SK-N-MC (cell line): ENCODE measurements around the gene KRT34.
"Not testable (repeated sequence)": the region's sequence is repeated elsewhere in the genome, so short reads cannot be mapped to it uniquely, and the experiment has no call there.

Source experiments
- DNase-seq: peaks from one replicate; pipeline ENCODE4 v3.0.0-alpha.2; 2011; ENCODE audit warnings: low read depth, low spot score
- H3K27ac ChIP-seq: fragments of 200-600 bp; sonication (generic); 2 replicates; pipeline ENCODE4 v1.5.1; 2016; ENCODE audit warnings: mixed run types
- H3K36me3 ChIP-seq: fragments of 200-600 bp; sonication (generic); 2 replicates; pipeline ENCODE4 v1.6.1; 2017; ENCODE audit warnings: antibody characterized with exemption, low read length, mixed read lengths; ENCODE audit not compliant: insufficient read depth
- H3K4me3 ChIP-seq: fragments of 200-600 bp; sonication (generic); 2 replicates; pipeline ENCODE4 v1.5.1; 2016
- H3K9ac ChIP-seq: fragments of 200-600 bp; sonication (generic); 2 replicates; pipeline ENCODE4 v1.8.0; 2017; ENCODE audit warnings: mixed run types, mixed read lengths; ENCODE audit not compliant: insufficient read length
- H3K9me3 ChIP-seq: fragments of 200-600 bp; sonication (generic); 2 replicates; pipeline ENCODE4 v1.6.1; 2017; ENCODE audit warnings: low read depth, mild to moderate bottlenecking, antibody characterized with exemption, low read length, moderate library complexity, mixed read lengths
- EZH2 ChIP-seq: fragments of 200-600 bp; sonication (generic); IDR thresholded peaks from one replicate; pipeline ENCODE4 v1.6.1; 2017; ENCODE audit warnings: antibody characterized with exemption
- FOXP2 ChIP-seq: optimal IDR thresholded peaks from 2 replicates; pipeline ENCODE3; 2011; ENCODE audit warnings: mild to moderate bottlenecking, moderate library complexity; ENCODE audit not compliant: insufficient read depth; ENCODE audit errors: extremely low read length, control extremely low read depth
- POLR2AphosphoS5 ChIP-seq: IDR thresholded peaks from 2 replicates; pipeline ENCODE4 v1.6.1; 2012; ENCODE audit warnings: mild to moderate bottlenecking, low read depth, low read length, borderline replicate concordance

The KRT34 gene

DNA sequence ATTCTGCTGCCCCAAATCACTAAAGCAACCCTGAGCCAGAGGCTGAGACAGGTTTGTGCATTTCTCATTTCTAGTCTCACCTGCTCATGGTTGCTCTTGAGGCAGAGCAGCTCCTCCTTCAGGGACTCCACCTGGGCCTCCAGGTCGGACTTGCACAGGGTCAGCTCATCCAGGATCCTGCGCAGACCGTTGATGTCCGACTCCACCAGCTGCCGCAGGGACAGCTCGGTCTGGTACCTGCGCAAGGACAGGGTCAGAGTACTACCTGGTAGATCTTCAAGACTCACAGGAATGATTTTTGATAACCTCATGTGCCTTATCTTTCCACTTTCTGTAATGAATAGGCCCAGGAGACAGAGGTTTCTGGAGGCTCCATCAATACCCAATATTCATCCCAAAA, 14.2 kb upstream of the KRT34 start:
- Histone ChIP-seq H3K27ac (no peak overlapping the region), H3K4me3 (no peak overlapping the region), H3K9me3 (no peaks in the 10 kb centered on the region), H3K9ac (no peak overlapping the region), H3K36me3 (no peaks in the 10 kb centered on the region)
- TF ChIP-seq EZH2 = no peak
- TF ChIP-seq POLR2AphosphoS5 = no peak
- no peak for TF ChIP-seq FOXP2
- DNase-seq = no peak

DNA sequence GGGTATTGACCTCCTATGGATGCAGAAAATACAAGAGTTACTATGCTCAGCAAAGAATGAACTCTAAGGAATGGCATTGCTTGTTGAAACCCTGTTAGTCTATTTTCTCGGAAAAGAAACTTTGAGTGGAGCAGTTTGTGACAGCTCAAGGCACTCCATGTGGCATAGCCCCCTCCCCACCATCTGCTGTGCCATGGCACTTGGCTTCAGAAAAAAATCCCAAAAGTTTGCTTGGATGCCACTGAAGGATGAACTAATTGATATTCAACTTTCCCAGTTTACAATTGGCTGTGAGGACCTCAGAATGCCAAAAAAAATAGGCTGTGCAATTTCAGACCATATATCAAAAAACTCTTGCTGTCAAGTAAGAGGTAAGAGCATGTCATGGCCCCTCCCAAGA, 13.5 kb upstream of the KRT34 start:
- TF ChIP-seq POLR2AphosphoS5 (no peak), EZH2 (no peak)
- H3K9ac ChIP-seq = no peak overlapping the region
- DNase-seq = no peak

DNA sequence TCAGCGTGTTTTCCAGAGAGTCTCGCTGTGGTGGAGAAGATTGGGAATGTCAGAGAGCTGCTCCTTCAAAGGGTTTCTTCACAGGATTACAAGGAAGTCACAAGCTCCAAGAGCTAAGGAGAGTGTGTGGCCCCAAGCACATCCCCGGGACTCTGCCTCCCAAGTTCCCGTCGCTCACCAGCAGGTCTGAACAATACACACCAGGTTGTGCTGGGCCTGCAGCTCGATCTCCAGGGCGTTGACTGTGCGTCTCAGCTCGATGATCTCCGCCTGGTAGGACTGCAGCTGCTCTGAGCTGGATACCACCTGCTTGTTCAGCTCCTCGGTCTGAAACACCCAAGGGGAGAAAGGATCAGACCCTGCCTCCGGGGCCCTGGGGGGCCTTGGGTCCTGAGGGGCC, 12.9 kb upstream of the KRT34 start:
- not testable (repeated sequence) for H3K9ac ChIP-seq, H3K9me3 ChIP-seq, DNase-seq, H3K4me3 ChIP-seq, H3K27ac ChIP-seq, H3K36me3 ChIP-seq

More for the DNA sequence above, 13.5 kb upstream of the KRT34 start:
- no peaks in the 10 kb centered on the region for H3K9me3 ChIP-seq
- H3K36me3 ChIP-seq = no peaks in the 10 kb centered on the region
- H3K27ac ChIP-seq = no peak overlapping the region
- no peak overlapping the region for H3K4me3 ChIP-seq

DNA sequence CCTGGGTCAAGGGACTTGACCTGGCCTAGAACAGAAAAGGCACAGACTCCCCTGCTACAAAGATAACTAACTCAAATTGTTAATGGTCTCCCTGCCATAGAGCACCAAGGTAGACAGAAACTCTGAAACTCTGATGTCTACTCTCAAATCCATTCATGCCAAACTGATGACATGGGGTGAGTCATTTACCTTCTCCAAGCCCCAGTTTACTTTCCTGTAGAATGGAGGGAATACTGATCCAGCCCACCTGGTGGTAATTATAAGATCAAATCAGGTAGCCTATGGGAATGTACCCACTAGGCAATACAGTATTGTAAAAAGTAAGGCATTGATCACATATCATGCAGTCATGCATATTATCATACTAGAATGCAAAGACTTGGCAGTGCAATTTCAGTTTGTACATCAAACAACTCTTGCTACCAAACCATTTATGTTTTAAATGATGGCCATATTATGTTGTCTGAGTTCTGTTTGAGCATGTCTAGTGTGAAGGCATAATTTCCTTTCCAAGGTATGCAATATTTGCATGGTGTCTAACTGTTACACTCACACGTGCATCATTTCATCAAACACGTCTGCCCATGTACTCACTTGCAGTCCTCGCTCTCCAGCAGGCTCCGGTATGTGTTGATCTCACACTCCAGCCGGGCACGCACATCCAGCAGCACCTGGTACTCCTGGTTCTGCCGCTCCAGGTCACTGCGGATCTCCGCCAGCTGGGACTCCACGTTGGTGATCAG, 12.3 kb upstream of the KRT34 start:
- H3K36me3 ChIP-seq = no peaks in the 10 kb centered on the region
- no peaks in the 10 kb centered on the region for H3K9me3 ChIP-seq
- no peak for DNase-seq
- no peak overlapping the region for H3K4me3 ChIP-seq
- TF ChIP-seq FOXP2 (no peak), POLR2AphosphoS5 (no peak)
- no peak overlapping the region for H3K27ac ChIP-seq
- H3K9ac ChIP-seq = no peak overlapping the region

DNA sequence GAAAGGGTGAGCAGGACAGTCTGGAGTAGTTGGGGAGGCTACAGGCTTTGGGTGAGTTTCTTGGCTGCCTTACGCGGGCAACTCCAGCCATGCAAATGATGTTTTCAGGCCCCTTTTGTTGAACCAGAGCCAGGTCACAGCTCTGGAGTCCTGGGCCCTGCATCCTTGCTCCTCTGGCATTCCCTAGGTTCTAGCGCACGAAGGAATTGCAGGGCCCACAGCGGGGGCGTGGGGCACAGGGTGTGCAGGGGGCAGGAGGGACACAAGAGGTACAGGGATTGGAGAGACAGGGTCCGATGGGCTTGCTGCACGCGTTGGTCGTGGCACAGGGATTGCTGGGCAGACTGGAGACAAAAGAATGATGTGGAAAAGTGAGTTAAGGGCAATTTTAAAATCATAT, 11.7 kb upstream of the KRT34 start:
- no peak overlapping the region for H3K4me3 ChIP-seq
- no peaks in the 10 kb centered on the region for H3K36me3 ChIP-seq
- DNase-seq = no peak
- H3K9me3 ChIP-seq = no peaks in the 10 kb centered on the region
- TF ChIP-seq FOXP2 = no peak
- TF ChIP-seq POLR2AphosphoS5 = no peak
- TF ChIP-seq EZH2 = no peak
- H3K9ac ChIP-seq = no peak overlapping the region
- no peak overlapping the region for H3K27ac ChIP-seq

DNA sequence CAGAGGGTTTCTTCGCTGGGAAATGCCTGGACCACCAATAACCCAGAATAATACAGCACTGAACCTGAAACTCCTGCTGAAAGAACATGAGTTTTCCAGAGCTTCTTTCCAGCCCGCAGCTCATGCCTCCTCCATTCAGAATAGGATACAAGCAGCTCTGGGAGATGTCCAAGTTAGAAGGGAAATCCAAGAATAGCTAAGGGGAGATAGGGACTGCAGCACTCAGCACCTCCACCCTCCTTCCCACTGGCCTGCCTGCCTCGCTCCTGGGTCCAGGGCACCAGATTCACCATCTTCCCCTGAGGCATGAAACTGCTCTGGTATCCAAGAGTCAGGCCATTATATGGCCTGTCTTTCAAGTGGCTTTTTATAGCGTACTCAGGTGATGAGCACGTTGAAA, 11.2 kb upstream of the KRT34 start:
- H3K4me3 ChIP-seq = no peak overlapping the region
- H3K27ac ChIP-seq = no peak overlapping the region
- no peak for DNase-seq
- H3K36me3 ChIP-seq = no peaks in the 10 kb centered on the region
- no peaks in the 10 kb centered on the region for H3K9me3 ChIP-seq
- no peak overlapping the region for H3K9ac ChIP-seq
- no peak for TF ChIP-seq EZH2
- no peak for TF ChIP-seq POLR2AphosphoS5
- TF ChIP-seq FOXP2 = no peak

DNA sequence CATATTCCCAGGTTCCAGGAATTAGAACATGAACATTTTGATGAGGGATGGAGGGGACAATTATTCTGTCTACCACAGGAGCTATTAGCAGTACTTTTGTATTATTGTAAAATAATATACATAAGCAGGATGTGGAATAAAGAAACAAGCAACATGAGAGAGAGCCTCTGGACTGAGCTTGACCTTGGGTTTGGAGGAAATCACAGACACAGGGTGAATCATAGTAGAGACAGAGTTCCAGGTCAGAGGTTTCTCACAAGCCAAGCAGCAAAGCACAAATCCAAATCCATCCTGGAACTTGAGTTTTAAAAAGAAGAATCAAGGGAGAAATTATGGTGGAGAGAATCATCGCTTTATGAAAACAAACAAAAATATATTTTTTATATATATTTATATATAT, 10.2 kb upstream of the KRT34 start:
- H3K9me3 ChIP-seq = no peaks in the 10 kb centered on the region
- no peaks in the 10 kb centered on the region for H3K36me3 ChIP-seq
- no peak for TF ChIP-seq POLR2AphosphoS5
- no peak for TF ChIP-seq EZH2
- no peak for TF ChIP-seq FOXP2
- H3K4me3 ChIP-seq = no peak overlapping the region
- no peak for DNase-seq
- H3K9ac ChIP-seq = no peak overlapping the region
- H3K27ac ChIP-seq = no peak overlapping the region

DNA sequence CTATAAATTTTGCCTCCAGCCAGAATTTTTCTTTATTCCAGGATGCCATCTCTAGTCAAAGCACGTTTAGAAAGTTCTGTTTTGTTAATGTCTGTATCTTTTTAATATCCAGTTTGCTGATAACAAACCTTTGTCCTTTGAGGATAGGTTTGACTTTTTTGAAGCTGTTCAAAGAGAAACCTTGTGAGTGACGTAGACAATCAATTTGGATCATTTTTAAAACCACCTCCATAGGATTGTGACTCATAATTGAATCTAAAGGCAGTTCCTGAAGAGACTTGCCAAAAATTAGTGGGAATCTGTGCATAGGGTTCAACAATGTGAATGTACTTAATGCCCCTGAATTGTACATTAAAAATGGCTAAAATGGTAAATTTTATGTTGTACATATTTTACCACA, 9.4 kb upstream of the KRT34 start:
- Histone ChIP-seq H3K9me3 (no peaks in the 10 kb centered on the region; the same call in 1 of the 2 replicates), H3K36me3 (peaks cover 1% of the 10 kb centered on the region; the same call in 1 of the 2 replicates), H3K27ac (no peak overlapping the region), H3K9ac (no peak overlapping the region), H3K4me3 (no peak overlapping the region)
- TF ChIP-seq FOXP2 (no peak), EZH2 (no peak), POLR2AphosphoS5 (no peak)
- DNase-seq = no peak

DNA sequence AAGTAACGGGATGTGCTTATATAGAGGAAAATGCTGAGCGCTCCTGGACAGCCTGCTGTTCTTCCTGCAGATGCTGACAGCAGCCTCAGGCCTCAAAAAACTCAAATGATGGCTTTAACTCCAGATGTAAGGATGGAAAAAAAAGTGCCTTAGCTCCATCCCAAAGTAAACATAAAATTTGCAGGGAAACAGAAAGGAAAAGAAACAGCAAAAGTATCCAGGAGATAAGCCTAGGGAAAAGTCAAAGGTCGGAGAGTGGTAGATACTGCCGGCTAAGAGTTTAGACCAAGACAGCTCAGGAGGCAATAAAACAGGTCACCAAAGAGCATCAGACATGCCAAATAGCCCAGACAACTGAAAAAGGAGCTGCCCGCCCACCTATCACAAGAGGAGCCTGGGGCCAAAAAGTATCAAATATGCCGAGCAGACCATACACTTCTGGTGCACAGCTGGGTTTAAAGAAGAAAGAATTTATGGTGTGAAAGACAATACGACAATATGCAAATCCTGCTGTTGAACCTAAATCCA, 8.4 kb upstream of the KRT34 start:
- Histone ChIP-seq H3K36me3 (peaks cover 5% of the 10 kb centered on the region; the same call in 1 of the 2 replicates), H3K9me3 (no peaks in the 10 kb centered on the region; the same call in 1 of the 2 replicates), H3K27ac (no peak overlapping the region), H3K4me3 (no peak overlapping the region), H3K9ac (no peak overlapping the region)
- TF ChIP-seq FOXP2 = no peak
- no peak for TF ChIP-seq EZH2
- no peak for TF ChIP-seq POLR2AphosphoS5
- no peak for DNase-seq
